CD4-positive, alpha-beta T cell (primary cell): ENCODE measurements around the gene GOLPH3. TPM values are rescaled to one million over a fixed set of nuclear protein-coding genes. Genes with fewer than 3 reads are reported as not detected.

Experiments
- ATAC-seq: fragments of 200-7000 bp; cut with Tn5 transposase; one replicate; pipeline ENCODE4 v1.10.0; 2022; ENCODE audit warnings: mild to moderate bottlenecking; ENCODE audit not compliant: poor library complexity
- CTCF ChIA-PET: fragments of 350-600 bp; sonication (Branson Sonifier 250); formaldehyde crosslinking; loops from one replicate; lab custom pipeline; 2021; ENCODE audit warnings: antibody characterized with exemption, inconsistent platforms; lab: Charles Lee
- POLR2A ChIA-PET: fragments of 350-600 bp; sonication (Branson Sonifier 250); formaldehyde crosslinking; loops from one replicate; lab custom pipeline; 2021; ENCODE audit warnings: antibody characterized with exemption, inconsistent platforms; lab: Charles Lee
- DNase-seq, 14 experiments: peaks; one replicate each; pipeline ENCODE4 v3.0.0-alpha.2; 2013 to 2020; ENCODE audit warnings: mixed read lengths in 2 of 14
- H3K27ac ChIP-seq, 2 donors: one replicate each; pipeline versions ENCODE4 v1.5.1 to v1.7.0; 2013; ENCODE audit warnings: low read length in 2 of 2, low read depth in 1 of 2, mild to moderate bottlenecking in 1 of 2
- H3K27me3 ChIP-seq, 2 experiments: 1 replicate in 1 of 2; 2 replicates in 1 of 2; pipeline versions ENCODE4 v1.6.1 to v1.7.0; 2013; ENCODE audit warnings: low read length in 2 of 2, control low read depth in 1 of 2, mild to moderate bottlenecking in 1 of 2, moderate library complexity in 1 of 2; ENCODE audit not compliant: insufficient read depth in 2 of 2, control insufficient read depth in 1 of 2
- H3K36me3 ChIP-seq: one replicate; pipeline ENCODE4 v1.6.1; 2013; ENCODE audit warnings: low read length, control low read depth; ENCODE audit not compliant: insufficient read depth
- H3K4me1 ChIP-seq: one replicate; pipeline ENCODE4 v1.6.1; 2013; ENCODE audit warnings: low read length, control low read depth; ENCODE audit not compliant: insufficient read depth
- H3K4me3 ChIP-seq: one replicate; pipeline ENCODE4 v1.5.1; 2013; ENCODE audit warnings: mild to moderate bottlenecking, low read length, moderate library complexity
- H3K9me3 ChIP-seq, 2 experiments: 1 replicate in 1 of 2; 2 replicates in 1 of 2; pipeline versions ENCODE4 v1.6.1 to v1.7.0; 2013; ENCODE audit warnings: low read length in 2 of 2, mild to moderate bottlenecking in 2 of 2, control low read depth in 1 of 2, moderate library complexity in 1 of 2; ENCODE audit not compliant: control insufficient read depth in 1 of 2, insufficient read depth in 1 of 2
- H3K27ac Mint-ChIP-seq: one replicate; pipeline ENCODE4 v1.8.0; 2020; ENCODE audit warnings: mixed read lengths
- H3K27me3 Mint-ChIP-seq: one replicate; pipeline ENCODE4 v1.8.0; 2021; ENCODE audit warnings: mixed read lengths
- H3K36me3 Mint-ChIP-seq: one replicate; pipeline ENCODE4 v1.8.0; 2021; ENCODE audit warnings: low read depth, mixed read lengths
- H3K4me1 Mint-ChIP-seq: one replicate; pipeline ENCODE4 v1.8.0; 2021; ENCODE audit warnings: low read depth, mixed read lengths
- H3K4me3 Mint-ChIP-seq: one replicate; pipeline ENCODE4 v1.8.0; 2020; ENCODE audit warnings: mild to moderate bottlenecking, mixed read lengths
- H3K9me3 Mint-ChIP-seq: one replicate; pipeline ENCODE4 v1.8.0; 2020; ENCODE audit warnings: mixed read lengths
- CTCF ChIP-seq: fragments of 200-600 bp; IDR thresholded peaks from one replicate; pipeline ENCODE4 v1.8.0; 2022; ENCODE audit warnings: antibody characterized with exemption, mild to moderate bottlenecking
- intact Hi-C, 2 experiments: fragments of 100-400 bp; cut with DNase I in 1 of 2; cut with micrococcal nuclease in 1 of 2; formaldehyde crosslinking; loops; one replicate each; pipeline versions ENCODE4 v1.15.1 to v1.9.0; 2023 to 2025; cut with DNase I, micrococcal nuclease
- total RNA-seq, 174 experiments: library from RNA in 2 of 174; stranded (reverse) in 2 of 174; gene quantifications; one replicate each; pipeline ENCODE4 v1.2.3 and lab custom pipeline; 2021 to 2026

Gene GOLPH3
- total RNA-seq, 2 experiments from 2014 or later = 52.0 to 55.4 TPM

GRCh38 chr5:32098291-32098690, 75.8 kb downstream of the GOLPH3 start:
- no peaks in the 10 kb centered on the region for H3K27me3 ChIP-seq
- H3K9me3 Mint-ChIP-seq = no peaks in the 10 kb centered on the region
- no peak overlapping the region for H3K4me3 Mint-ChIP-seq
- H3K4me1 Mint-ChIP-seq = peaks cover 2% of the 10 kb centered on the region
- no peaks in the 10 kb centered on the region for H3K27me3 Mint-ChIP-seq
- POLR2A ChIA-PET = no interaction called here
- no peak overlapping the region for H3K27ac ChIP-seq
- peaks cover 2% of the 10 kb centered on the region for H3K4me1 ChIP-seq
- peaks cover 22% of the 10 kb centered on the region for H3K36me3 ChIP-seq
- no peak for ATAC-seq
- H3K36me3 Mint-ChIP-seq = peaks cover 45% of the 10 kb centered on the region
- no peaks in the 10 kb centered on the region for H3K9me3 ChIP-seq
- no peak for DNase-seq
- H3K4me3 ChIP-seq = no peak overlapping the region
- intact Hi-C loops = no loop called here
- no peak overlapping the region for H3K27ac Mint-ChIP-seq
- TF ChIP-seq CTCF = no peak
- CTCF ChIA-PET = no interaction called here

- CTCF ChIA-PET = no interaction called here
- Histone ChIP-seq H3K27me3 (no peaks in the 10 kb centered on the region), H3K9me3 (no peaks in the 10 kb centered on the region), H3K36me3 (peaks cover 17% of the 10 kb centered on the region), H3K27ac (no peak overlapping the region), H3K4me1 (peaks cover 6% of the 10 kb centered on the region), H3K4me3 (no peak overlapping the region)
- H3K27me3 Mint-ChIP-seq = no peaks in the 10 kb centered on the region
- no peak overlapping the region for H3K27ac Mint-ChIP-seq
- TF ChIP-seq CTCF = no peak
- no peak for DNase-seq
- H3K4me1 Mint-ChIP-seq = peaks cover 7% of the 10 kb centered on the region
- no peaks in the 10 kb centered on the region for H3K9me3 Mint-ChIP-seq
- peaks cover 34% of the 10 kb centered on the region for H3K36me3 Mint-ChIP-seq
- intact Hi-C loops = no loop called here
- POLR2A ChIA-PET = no interaction called here
- no peak for ATAC-seq
- no peak overlapping the region for H3K4me3 Mint-ChIP-seq
These were observed 77.1 kb downstream of the GOLPH3 start for GRCh38 chr5:32096891-32097595.

DNA sequence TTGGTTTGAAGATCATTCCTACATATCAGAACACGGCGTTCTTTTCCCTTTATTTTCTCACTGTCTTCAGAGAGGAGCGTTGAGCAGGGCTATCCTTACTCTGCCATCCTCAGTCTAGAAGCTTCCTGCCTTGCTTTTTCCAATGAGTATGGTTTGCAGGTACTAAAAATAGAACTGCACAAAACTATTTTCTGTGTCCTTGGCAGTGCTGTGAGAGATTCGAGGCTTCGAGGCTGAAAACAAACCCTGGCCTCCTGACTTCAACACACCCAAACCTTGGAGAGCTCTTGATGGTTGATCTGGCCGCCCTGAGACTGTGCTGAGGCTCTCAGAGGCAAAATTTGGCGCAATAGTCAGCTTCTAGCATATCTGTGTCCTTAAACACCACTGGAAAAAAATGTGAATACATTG, 78.9 kb downstream of the GOLPH3 start:
- H3K9me3 Mint-ChIP-seq = no peaks in the 10 kb centered on the region
- H3K4me1 Mint-ChIP-seq = peaks cover 7% of the 10 kb centered on the region
- H3K27ac ChIP-seq = no peak overlapping the region
- ATAC-seq (no peak), DNase-seq (no peak)
- H3K27ac Mint-ChIP-seq = no peak overlapping the region
- H3K36me3 Mint-ChIP-seq = peaks cover 21% of the 10 kb centered on the region
- peaks cover 6% of the 10 kb centered on the region for H3K4me1 ChIP-seq
- H3K27me3 Mint-ChIP-seq = no peaks in the 10 kb centered on the region
- no peaks in the 10 kb centered on the region for H3K27me3 ChIP-seq
- no peak overlapping the region for H3K4me3 Mint-ChIP-seq
- H3K9me3 ChIP-seq = no peaks in the 10 kb centered on the region
- POLR2A ChIA-PET = interaction anchor here (0.6 kb wide), 1 partner anchor 1649 kb away, joined by 4 read pairs; no protein-coding TSS in a partner anchor
- no peak overlapping the region for H3K4me3 ChIP-seq
- intact Hi-C loops = no loop called here
- TF ChIP-seq CTCF = no peak
- H3K36me3 ChIP-seq = peaks cover 9% of the 10 kb centered on the region
- CTCF ChIA-PET = no interaction called here
